ENCODE results near the gene ARRDC5.

- TF ChIP-seq, protein P1, sequence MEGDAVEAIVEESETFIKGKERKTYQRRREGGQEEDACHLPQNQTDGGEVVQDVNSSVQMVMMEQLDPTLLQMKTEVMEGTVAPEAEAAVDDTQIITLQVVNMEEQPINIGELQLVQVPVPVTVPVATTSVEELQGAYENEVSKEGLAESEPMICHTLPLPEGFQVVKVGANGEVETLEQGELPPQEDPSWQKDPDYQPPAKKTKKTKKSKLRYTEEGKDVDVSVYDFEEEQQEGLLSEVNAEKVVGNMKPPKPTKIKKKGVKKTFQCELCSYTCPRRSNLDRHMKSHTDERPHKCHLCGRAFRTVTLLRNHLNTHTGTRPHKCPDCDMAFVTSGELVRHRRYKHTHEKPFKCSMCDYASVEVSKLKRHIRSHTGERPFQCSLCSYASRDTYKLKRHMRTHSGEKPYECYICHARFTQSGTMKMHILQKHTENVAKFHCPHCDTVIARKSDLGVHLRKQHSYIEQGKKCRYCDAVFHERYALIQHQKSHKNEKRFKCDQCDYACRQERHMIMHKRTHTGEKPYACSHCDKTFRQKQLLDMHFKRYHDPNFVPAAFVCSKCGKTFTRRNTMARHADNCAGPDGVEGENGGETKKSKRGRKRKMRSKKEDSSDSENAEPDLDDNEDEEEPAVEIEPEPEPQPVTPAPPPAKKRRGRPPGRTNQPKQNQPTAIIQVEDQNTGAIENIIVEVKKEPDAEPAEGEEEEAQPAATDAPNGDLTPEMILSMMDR (optimal IDR thresholded peaks at IDR 0.05 in 1 of 3, IDR thresholded peaks at IDR 0.05 in 1 of 3, conservative IDR thresholded peaks at IDR 0.05 in 1 of 3; ENCODE audit: extremely low read depth in 1 of 3, insufficient read depth in 2 of 3, low read length in 3 of 3): no peak
- no peak for TF ChIP-seq EZH2 (IDR thresholded peaks at IDR 0.05; ENCODE audit: low read length)
Observed at GRCh38 chr19:4847190-4847973, 55.3 kb downstream of the ARRDC5 start.

Measured in keratinocyte (primary cell).